ENCODE results near the gene YOD1. TPM values are rescaled to one million over a fixed set of nuclear protein-coding genes. Genes with fewer than 3 reads are reported as not detected.

Gene YOD1
- total and polyA plus RNA-seq, 10 of the 15 experiments (the other 5 are each of a cell fraction or from before 2014, with no cell fraction given) = 2.1 to 7.9 (median 5.0) TPM

- DNase-seq (ENCODE audit: low read depth, low spot score) (no peak), FAIRE-seq (no peak), ATAC-seq (no peak)
- intact Hi-C loops (cut with micrococcal nuclease; ENCODE audit: unreplicated experiment) (no loop called here), in situ Hi-C loops (cut with MboI) (loop anchor here (5.0 kb wide), 1 partner anchor 411 kb away; the partner anchor contains the start of gene CR1)
- TF ChIP-seq MEF2A (IDR thresholded peaks at IDR 0.05; ENCODE audit: insufficient read depth, low read depth, low read length) (no peak), GABPA (IDR thresholded peaks at IDR 0.05; ENCODE audit: low read depth) (no peak), FOXK2 (IDR thresholded peaks at IDR 0.05) (no peak)
- RAD21 ChIA-PET (ENCODE audit: unreplicated experiment) = interaction anchor here (0.7 kb wide), 1 partner anchor 12 kb away, joined by 3 read pairs; no protein-coding TSS in a partner anchor
- no peak overlapping the region for H3K27ac ChIP-seq (ENCODE audit: control insufficient read depth, insufficient read depth)
- no peak overlapping the region for H3K4me3 ChIP-seq
- no TSS peak for BruUV-seq (replicated peaks)
- no peak overlapping the region for H2AFZ ChIP-seq (ENCODE audit: control insufficient read depth, low read depth, low read length)
- no peaks in the 10 kb centered on the region for H4K20me1 ChIP-seq (ENCODE audit: control insufficient read depth, insufficient read depth)
- CTCF ChIA-PET = interaction anchor here (2.0 to 8.3 kb wide), 4 partner anchors 9 to 320 kb away, joined by 6 to 154 read pairs (median 22); partner anchors contain the start of genes C1orf116 and YOD1
- no peaks in the 10 kb centered on the region for H3K79me2 ChIP-seq (ENCODE audit: control insufficient read depth, insufficient read depth, low read length)
- no peak overlapping the region for H3K9ac ChIP-seq (ENCODE audit: control insufficient read depth, insufficient read depth, low read length)
- H3K36me3 ChIP-seq (ENCODE audit: control insufficient read depth in 2 of 2, insufficient read depth in 2 of 2, low read length in 1 of 2) = no peaks in the 10 kb centered on the region
- peaks cover 4% of the 10 kb centered on the region; the same call in 1 of the 2 replicates for H3K4me1 ChIP-seq (ENCODE audit: control insufficient read depth, insufficient read depth, low read length)
- H3K4me2 ChIP-seq (ENCODE audit: control insufficient read depth, insufficient read depth) = no peak overlapping the region
- POLR2A ChIA-PET = no interaction called here
- SMC1A ChIA-PET (ENCODE audit: uncharacterized antibody, unreplicated experiment) = interaction anchor here (0.7 to 4.7 kb wide), 2 partner anchors 320 to 330 kb away, joined by 5 to 69 read pairs; no protein-coding TSS in a partner anchor
- no peaks in the 10 kb centered on the region for H3K27me3 ChIP-seq (replicated peaks in 1 of 2; ENCODE audit: control insufficient read depth in 2 of 2, insufficient read depth in 2 of 2, low read length in 1 of 2)
- no peaks in the 10 kb centered on the region for H3K9me3 ChIP-seq (replicated peaks; ENCODE audit: control insufficient read depth, insufficient read depth, low read length)
- WGBS (ENCODE audit: insufficient coverage, insufficient replicate concordance, low lambda C conversion rate, missing lambda C conversion rate) = 95% methylated on average over 3 of the region's 3 CpGs
These were observed 34.9 kb upstream of the YOD1 start for GRCh38 chr1:207085887-207086286.

GRCh38 chr1:207084701-207085180 lies 33.7 kb upstream of the YOD1 start:
- 20% methylated on average over 8 of the region's 8 CpGs for WGBS (ENCODE audit: insufficient coverage, insufficient replicate concordance, low lambda C conversion rate, missing lambda C conversion rate)
- Histone ChIP-seq H3K27me3 (replicated peaks in 1 of 2; ENCODE audit: control insufficient read depth in 2 of 2, insufficient read depth in 2 of 2, low read length in 1 of 2) (no peaks in the 10 kb centered on the region), H3K4me2 (ENCODE audit: control insufficient read depth, insufficient read depth) (no peak overlapping the region), H3K36me3 (ENCODE audit: control insufficient read depth in 2 of 2, insufficient read depth in 2 of 2, low read length in 1 of 2) (no peaks in the 10 kb centered on the region), H3K9ac (ENCODE audit: control insufficient read depth, insufficient read depth, low read length) (no peak overlapping the region), H3K79me2 (ENCODE audit: control insufficient read depth, insufficient read depth, low read length) (no peaks in the 10 kb centered on the region), H3K27ac (ENCODE audit: control insufficient read depth, insufficient read depth) (no peak overlapping the region), H2AFZ (ENCODE audit: control insufficient read depth, low read depth, low read length) (no peak overlapping the region), H3K9me3 (replicated peaks; ENCODE audit: control insufficient read depth, insufficient read depth, low read length) (no peaks in the 10 kb centered on the region), H3K4me3 (no peak overlapping the region), H3K4me1 (ENCODE audit: control insufficient read depth, insufficient read depth, low read length) (peaks cover 4% of the 10 kb centered on the region; the same call in 1 of the 2 replicates), H4K20me1 (ENCODE audit: control insufficient read depth, insufficient read depth) (no peaks in the 10 kb centered on the region)
- FAIRE-seq (peak; percentile 95), ATAC-seq (peak; percentile 96), DNase-seq (ENCODE audit: low read depth, low spot score) (no peak)
- ChIA-PET CTCF (interaction anchor here (0.7 to 8.3 kb wide), 33 partner anchors 10 to 453 kb away, joined by 3 to 154 read pairs (median 4); partner anchors contain the start of genes C1orf116, CD55, CR1 and PFKFB2), RAD21 (ENCODE audit: unreplicated experiment) (interaction anchor here (0.8 to 3.6 kb wide), 16 partner anchors 10 to 416 kb away, joined by 3 to 54 read pairs (median 4); partner anchors contain the start of genes CD55 and CR1), POLR2A (no interaction called here), SMC1A (ENCODE audit: uncharacterized antibody, unreplicated experiment) (interaction anchor here (0.7 to 7.3 kb wide), 26 partner anchors 10 to 435 kb away, joined by 3 to 69 read pairs (median 4); partner anchors contain the start of genes CR1, PFKFB2 and YOD1)
- intact Hi-C loops (cut with micrococcal nuclease; ENCODE audit: unreplicated experiment) = loop anchor here (1.0 to 5.0 kb wide), 3 partner anchors 238 to 415 kb away; partner anchors contain the start of gene CD55
- in situ Hi-C loops (cut with MboI) = loop anchor here (5.0 kb wide), 1 partner anchor 413 kb away; the partner anchor contains the start of gene CR1
- BruUV-seq (replicated peaks) = no TSS peak
- TF ChIP-seq REST (IDR thresholded peaks at IDR 0.05; ENCODE audit: low read depth, low read length) (no peak), ATF2 (IDR thresholded peaks at IDR 0.05; ENCODE audit: low read length) (no peak), ZBTB11 (CRISPR knock-in tag; IDR thresholded peaks at IDR 0.05) (no peak), RFX5 (IDR thresholded peaks at IDR 0.05; ENCODE audit: low read depth, low read length) (no peak)
